IPS DF 4.7 (cell line): ENCODE data around the gene CARD11.

Experiments used
- DNase-seq: peaks from one replicate; pipeline ENCODE4 v3.0.0-alpha.2; 2013; ENCODE audit warnings: low spot score; ENCODE audit errors: extremely low read depth

CARD11 gene

DNA sequence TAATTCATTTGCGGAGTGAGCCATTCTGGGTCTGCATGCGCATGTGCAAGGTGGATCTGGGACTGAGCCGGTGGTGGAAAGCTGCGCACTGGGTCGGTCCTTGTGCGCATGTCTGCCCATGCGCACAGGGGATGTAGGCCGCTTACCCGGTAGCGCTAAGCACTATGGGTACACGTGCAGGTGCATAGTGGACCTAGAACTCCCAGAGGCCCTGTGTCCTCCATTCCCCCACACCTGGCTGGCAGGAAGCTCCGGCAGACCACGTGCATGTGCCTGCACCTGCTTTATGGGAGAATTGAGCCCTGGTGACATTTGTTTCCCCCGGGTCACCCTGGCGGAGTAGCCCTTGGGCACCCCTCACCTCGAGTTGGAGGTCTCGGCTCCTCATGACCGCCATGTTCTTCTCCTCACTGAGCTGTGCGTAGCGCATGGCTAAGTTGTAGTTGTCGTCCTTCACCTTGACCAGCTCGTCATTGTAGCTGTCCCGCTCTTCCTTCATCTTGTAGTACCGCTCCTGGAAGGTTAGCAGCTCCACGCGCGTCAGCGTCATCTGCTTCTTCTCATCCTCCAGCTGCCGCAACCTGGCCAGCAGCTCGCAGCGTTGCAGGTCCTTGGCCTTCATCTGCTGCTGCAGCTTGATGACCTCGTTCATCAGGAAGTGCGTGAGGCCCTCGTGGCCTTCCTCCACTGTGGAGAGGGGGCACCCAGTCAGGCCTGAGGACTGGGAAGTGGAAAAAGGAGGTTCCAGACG is 99.6 kb downstream of the CARD11 start:
- DNase-seq = no peak

DNA sequence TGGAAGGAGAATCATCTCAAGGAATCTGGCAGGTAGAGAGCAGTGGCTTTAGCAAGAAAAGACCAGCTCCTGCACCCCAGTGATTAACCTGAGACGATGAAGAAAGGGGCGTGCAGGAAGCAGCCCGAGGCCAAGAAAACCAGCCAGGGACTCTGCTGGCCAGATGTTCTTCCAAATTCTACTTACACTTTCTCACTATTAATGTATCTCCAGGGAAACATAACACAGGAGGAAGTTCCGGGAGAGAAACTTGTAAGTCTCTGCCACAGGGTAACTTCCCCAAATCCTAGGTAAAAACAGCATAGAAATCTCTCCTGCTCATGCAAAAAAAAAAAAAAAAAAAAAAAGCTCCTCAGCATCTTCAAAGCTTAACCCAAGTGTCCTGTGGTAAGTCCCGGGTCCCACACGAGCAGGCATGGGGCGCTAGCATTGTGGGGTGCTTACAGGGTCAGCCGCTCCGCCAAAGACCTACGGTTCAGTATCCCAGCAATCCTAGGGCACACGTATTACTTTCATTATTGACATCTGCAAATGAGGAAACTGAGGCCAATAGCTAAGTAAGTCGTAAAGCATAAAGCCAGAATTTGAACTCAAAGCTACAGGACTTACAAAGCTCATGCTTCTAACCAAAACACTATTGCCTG is 102.3 kb downstream of the CARD11 start:
- no peak for DNase-seq

DNA sequence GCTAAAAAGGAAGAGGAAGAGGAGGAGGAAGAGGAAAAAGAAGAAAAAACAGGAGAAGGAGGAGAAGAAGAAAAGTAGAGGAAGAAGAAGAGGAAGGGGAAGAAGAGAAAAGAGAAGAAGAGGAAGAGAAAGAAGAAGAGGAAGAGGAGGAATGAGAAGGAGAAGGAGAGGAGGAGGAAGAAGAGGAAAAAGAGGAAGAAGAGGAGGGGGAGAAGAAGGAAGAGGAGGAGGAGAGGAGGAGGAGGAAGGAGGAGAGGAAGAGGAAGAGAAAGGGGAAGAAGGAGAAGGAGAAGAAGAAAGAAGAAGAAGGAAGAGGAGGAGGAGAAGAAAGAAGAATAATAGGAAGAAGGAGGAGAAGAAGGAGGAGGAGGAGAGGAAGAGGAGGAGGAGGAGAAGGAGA is 103.2 kb downstream of the CARD11 start:
- no peak for DNase-seq

DNA sequence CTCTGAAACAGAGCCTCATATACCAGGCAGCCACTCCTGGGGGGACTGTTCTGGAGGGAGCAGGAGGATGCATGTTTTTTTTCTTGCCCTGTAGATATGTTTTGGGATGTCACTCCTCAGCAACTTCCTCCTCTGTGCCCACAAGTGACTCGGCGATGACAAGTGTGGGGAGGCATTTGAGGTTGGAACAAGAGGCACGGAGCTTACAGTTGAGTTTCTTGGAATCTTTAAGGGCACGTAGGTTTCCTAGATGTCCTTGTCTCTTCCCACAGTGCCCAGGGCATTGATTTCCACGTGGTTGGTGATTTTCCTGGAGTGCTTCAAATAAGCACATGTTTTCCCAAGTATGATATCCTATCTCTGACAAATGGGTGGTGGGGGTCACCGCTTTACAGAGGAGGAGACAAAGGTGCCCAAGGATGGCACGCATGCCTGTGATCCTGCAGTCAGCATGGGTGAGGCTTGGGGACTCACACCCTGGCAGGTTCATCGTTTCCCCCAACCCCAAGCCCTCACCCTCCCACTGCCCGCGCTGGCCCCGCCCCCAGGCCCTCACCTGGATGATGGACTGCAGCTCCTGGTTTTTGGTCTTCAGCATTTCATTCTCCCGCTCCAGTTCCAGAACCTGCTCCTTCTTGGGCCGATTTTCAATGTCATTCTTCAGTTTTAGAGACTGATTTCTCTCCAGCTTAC is 104.3 kb downstream of the CARD11 start:
- no peak for DNase-seq

DNA sequence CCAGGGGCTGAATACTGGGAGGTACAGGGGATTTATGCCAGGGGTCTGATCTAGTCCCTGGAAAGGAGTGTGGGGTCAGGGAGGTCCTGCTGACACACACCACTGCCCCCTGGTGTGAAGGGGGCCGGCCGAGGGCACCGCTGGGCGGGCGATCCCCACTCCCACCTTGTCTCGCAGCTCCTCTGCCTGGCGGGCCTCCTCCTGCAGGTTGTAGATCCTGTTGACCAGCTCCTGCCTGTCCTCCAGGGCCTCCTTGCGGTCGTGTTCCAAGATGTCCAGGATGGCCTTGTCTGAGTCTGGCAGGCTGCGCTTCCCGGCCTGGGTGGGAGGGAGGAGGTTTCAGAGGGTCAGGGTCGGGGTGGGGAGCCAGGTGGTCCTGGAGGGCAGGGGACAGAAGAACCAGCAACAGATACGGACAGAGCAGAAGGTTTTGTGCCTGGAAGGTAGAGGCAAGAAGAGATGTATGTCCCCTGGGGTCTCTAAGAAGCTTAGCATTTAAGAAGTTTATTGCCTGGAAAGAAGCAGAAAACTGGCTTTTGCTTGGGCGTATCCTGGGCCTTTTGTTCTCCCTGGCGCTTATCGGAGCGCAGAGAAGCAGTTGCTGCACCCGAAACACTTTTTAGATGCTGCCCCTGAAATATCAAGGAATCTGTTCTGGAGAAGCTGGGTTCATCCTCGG is 105.0 kb downstream of the CARD11 start:
- DNase-seq = no peak

DNA sequence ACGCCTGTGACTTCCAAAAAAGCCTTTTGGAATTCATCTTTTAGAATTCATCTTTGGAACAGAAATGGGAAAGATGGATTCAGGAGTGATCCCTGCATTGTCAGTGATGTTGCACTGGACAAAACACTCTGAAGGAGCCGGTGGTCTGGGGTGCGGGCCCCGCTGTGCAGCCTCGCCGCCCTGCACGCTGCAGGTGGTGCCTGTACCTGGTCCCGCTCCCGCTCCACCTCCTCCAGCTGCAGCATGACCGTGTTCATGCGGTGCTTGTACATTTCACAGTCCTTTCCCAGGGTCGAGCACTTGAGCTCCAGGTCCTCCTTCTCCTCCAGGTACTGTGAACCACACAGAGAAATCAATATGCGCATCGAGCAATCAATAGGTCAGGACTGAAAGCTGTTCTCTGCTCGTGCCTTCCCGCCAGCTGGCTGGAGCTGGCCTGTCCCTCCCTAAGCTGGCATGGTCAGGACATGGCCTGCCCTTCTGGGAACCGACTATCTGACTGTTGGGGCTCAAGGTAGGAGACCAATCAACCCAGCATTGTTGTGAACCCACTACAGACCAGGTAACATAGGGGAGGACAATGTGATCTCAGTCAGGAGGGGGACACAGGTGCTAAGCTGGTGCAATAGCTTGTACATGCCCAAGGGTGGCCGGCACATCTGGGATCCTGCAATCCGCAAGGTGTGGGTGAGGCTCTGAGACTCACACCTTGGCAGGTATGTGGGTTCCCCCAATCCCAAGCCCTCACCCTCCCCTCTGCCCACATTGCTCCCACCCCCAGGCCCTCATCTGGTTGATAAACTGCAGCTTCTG is 105.8 kb downstream of the CARD11 start:
- no peak for DNase-seq

DNA sequence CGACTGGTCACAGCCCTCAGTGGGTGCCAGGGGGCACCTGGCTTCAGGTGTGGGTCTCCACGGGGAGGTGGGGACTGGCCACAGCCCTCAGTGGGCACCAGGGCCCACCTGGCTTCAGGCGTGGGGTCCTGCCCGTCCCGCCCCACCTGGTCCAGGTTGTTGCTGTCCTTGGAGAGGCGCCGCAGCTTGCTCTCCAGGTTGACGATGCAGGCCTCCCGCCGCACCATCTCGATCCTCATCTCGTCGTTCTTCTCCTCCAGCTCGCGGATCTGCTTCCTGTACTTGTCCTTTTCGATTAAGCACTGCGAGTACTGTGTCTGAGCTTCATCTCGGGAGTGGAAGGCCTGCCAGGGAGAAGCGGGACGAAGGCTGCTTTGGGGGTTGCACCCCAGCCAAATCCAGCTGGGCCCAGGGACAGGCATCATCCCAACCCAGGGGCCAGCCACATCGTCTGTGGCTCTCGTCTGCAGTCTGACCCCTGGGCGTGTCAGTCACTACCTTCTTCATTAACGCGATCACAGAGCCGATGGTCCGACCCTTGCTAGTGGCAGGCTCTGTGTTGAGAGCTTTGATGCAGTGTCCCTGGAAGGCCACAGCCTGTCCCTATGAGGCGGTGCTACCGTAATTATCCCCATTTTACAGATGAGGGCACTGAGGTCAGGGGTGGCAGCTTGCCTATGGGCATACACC is 106.6 kb downstream of the CARD11 start:
- no peak for DNase-seq

DNA sequence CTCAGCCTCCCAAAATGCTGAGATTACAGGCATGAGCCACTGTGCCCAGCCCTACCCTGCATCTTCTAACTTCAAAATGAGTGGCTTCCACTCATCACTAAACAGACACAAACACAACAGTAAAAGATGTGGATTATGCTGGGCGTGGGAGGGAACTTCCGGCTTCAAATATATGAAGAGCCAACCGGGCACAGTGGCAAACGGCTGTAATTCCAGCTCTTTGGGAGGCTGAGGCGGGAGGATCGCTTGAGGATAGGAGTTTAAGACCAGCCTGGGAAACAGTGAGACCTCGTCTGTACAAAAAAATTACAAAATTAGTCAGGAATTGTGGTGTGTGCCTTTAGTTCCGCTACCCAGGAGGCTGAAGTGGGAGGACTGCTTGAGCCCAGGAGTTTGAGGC is 107.4 kb downstream of the CARD11 start:
- no peak for DNase-seq

DNA sequence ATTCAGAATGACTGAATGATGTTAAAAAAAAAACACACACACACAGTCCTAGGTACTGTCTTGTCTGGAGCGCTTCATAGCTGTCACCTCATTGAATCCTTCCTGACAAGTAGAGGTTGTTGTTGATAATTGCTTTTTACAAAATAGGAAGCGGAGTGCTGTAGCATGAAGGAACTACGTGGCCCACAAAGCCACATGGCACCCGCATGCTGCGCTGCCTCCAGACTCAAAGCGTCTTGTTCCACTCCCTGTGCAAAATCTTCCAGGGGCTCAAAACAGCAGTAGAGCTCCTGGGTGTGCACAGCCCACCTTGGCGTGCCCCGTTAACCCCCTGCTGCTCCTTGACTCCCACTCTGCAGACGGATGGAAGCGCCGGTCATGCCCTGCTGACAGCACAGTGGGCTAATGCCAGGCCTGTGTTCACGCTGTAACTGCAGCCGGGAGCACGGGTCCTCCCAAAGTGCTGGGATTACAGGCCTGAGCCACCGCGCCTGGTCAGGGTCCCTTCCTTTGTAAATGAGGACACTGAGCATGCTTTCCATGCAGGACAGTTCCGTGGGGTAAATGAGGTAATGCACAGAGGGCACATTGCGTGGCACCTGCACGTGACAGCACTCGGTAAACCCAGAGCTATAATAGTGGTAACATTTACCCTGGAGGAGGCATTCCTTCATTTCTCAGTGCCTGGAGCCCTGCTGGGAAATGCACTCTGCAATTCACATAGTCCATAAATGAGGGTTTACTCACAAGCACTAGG is 108.5 kb downstream of the CARD11 start:
- no peak for DNase-seq

DNA sequence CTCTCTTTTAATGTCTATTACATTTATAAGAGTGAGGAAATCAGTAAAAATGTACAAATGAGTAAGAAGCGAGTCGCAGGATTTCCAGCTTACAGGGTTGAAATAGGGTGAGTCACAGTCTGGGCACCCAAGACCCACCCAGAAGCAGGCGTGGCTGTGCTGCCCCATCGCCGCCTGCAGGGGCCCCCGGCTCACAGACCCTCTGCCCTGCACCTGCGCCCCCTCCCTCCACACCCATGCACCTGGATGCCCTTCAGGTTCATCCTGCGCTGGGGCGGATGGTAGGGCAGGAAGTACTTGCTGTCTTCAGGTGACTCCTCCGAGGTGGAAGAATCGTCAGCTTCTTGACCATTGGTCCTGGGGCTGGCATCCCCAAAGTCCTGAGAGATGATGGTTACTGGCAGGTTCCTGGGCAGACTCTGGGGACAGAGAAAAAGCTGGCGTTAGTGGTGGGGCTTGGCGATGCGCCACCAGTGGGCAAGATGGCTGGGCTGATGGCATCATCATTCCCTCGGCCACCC is 109.4 kb downstream of the CARD11 start:
- DNase-seq = no peak

DNA sequence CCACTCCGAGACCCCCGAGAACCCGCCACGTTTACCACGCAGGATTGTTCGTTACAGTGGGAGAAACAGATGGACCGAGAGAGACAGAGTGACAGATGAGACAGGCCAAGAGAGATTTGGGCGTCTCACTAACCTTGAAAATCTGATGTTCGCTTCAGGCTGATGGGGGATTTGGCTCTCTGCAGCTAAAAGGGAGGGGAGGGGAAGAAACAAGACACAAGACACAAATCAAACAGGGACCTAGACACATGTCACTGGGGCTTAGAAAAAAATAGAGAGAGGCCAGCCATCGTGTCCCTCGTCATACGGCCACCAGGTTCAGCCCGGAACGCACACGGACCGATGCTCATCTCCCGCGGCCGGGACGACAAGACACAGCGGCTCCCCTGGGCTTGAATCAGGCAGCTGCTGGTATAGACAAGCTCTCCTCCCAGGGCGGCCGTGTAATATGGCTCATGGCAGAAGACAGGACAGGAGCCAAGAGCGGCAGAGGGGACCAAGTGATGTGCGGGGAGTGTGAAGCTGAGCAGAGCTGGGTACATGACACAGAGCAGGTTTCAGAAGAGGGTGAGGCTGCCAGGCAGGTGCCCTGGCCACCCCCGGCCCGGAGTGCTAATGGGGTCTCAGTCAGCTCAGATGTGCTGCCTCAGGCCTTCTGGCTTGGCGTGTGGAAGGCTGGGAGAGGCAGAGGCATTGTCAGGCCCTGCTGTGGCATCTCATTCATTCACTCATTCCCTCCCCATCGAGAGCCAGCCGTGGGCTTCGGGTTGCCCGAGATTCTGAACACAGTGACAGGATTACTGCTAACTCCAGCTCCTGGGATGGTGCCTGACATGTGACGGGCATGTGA is 111.0 kb downstream of the CARD11 start:
- DNase-seq = no peak

DNA sequence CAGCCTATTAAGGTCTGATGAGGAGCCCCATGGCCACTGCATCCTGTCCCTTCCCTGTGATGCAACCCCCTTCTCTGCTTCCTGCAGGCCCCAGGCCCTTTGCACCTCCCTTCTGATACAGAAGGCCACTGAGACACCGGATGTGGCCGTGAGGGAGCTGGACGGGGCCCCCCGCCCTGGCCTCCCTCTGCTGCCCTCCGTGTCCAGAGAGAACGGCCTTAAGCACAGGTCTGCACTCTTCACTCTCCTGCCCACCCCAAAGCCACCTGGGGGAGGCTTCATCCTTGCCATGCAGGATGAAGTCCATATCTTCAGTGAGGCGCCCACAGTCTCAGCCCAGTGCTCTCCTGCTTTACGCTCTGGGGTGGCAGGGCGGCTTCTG is 112.6 kb downstream of the CARD11 start:
- DNase-seq = no peak

DNA sequence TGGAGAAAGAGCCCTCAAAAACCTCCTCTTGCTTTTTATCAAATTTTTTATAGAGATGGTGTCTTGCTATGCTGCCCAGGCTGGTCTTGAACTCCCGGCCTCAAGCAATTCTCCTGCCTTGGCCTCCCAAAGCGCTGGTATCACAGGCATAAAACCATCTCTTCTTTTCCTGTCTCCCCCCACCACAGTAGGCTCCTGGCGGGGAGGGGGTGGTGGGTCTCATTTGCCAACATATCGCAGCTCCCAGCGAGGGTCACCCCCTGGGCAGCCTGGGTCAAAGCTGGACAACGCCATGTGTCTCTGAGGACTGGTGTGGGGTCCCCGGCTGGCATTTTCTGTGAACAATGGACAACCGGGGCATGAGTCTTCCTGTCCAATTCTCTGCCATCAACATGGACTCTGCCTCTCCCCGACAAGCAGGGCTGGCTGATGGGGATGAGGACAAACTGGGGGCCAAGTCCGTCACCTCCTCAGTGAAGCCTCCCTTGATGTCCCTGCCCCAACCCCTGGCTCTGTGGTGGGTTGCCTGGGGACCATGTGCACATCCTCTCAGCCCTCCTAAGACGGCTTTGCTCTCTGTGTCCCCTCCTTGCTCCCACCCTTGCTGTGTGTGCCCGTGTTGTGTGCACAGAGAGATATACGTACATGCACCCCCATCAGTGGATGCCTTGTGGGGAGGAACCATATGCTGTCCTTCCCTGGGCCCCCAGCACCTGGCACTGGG is 113.2 kb downstream of the CARD11 start:
- DNase-seq = no peak

DNA sequence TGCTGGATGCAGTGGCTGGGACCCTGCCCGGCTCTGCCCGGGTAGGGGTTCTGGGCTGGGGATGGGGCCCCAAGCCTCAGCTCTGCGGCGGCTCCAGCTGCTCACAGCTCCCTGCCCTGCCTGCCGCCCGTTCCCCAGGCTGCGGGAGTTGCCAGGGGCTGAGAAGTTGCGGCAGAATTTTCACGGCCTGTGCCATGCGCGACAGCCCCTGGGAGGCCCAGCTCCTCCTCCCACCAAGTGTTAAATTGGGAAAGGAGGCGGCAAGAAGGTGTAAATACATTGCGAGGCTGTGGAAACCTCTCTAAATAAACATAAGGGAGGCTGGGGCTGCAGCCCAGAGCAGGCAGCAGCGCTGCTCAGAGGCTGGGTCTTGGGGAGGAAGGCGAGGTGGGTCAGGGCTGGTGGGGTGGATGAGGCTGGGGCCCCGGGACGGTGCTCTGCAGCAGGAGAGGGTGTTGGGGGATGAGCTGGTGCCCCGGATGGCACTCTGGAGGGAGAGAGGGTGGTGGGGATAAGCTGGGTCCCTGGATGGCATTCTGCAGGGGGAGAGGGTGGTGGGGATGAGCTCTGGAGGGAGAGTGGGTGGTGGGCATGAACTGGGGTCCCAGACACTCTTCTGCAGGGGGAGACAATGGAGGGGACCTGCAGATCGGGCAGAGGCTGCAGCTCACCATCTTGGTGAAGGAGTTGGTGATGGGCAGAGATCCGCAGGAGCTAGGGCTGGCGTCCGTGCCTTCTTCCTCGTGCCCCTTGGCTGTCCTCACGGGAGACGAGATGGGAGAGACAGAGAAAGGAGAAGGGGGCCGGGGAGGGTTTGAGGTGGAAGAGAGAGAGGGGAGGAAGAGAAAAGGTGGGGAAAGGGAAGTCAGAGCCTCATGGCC is 114.1 kb downstream of the CARD11 start:
- DNase-seq = no peak

DNA sequence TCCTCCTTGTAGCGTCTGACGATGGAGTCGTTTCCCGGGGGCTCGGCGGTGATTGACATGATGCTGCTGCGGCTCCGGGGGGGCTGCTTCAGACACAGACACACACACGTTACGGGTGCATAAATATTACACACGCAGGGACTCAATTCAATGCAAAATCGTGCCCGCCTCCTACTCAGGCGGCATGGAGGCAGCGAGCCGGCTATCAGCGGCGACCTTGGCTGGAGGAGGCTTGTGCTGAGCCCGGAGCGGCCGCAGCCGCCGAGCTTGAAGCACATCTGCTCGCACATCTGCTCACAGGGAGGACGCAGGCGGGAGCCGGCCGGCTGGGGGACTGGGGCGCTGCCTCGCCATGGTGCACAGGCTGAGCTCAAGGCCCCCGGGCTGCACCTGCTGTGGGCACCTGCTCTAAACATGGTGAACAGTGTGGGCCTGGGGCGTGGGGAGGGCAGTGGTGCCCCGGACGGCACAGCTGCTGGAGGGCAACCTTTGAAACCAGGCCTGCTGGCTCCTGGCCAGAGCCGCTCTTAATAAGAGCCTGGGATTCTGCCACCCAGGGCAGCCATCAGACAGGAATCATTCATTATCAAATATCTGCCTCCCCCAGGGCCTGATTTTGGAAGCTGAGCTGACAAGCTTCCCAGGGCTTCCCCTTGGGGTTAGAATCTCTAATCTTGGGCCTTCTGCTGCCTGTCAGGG is 114.9 kb downstream of the CARD11 start:
- no peak for DNase-seq

DNA sequence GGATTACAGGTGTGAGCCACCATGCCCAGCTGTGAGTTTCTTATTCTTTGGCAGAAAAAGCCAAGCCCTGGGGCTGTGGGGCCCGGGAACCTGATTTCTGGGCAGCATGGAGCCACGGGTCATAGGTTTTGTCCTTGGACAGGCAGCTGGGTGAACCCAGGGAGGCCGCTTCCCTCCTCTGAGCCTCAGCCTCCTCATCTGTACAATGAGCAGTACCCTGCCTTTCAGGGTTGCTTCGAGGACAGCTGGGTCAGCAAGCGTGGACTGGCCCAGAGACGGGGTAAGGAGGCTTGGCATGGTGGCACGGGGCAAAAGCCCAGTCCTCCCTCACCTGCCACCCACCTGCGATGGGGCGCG is 115.4 kb downstream of the CARD11 start:
- DNase-seq = no peak

DNA sequence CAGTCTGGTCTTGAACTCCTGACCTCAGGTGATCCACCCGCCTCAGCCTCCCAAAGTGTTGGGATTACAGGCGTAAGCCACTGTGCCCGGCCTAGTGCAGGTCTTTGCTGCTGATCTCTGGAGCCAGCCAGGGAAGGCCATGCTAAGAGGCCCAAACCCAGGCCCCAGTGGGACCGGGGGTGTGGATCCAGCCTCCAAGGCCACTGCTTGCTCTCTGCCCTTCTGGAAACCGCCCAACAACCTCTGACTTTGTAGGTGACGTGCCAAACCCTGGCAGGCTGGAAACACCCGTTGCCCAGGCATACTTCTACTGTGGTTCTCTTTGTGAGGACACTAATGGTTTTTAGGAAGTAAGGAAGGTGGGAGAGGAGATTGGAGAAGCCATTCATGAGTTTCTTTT is 116.1 kb downstream of the CARD11 start:
- DNase-seq = no peak
